HT-29 (cell line): ENCODE data around the gene LANCL2. TPM values are rescaled to one million over a fixed set of nuclear protein-coding genes. Genes with fewer than 3 reads are reported as not detected.
A peak's percentile ranks its signal among the peaks of the same experiment; 100 is the strongest.
"Not testable (repeated sequence)": the region's sequence is repeated elsewhere in the genome, so short reads cannot be mapped to it uniquely, and the experiment has no call there.

Experiments
- DNase-seq: peaks from one replicate; pipeline ENCODE4 v3.0.0-alpha.2; 2015; ENCODE audit warnings: low spot score
- total RNA-seq: library from RNA; depleted of rRNA; stranded (reverse); fragments of >200 nt; shearing (Covaris generic); gene quantifications from 2 replicates; pipeline ENCODE4 v1.2.3, GENCODE V29; 2014; rRNA removed

LANCL2 gene
- total RNA-seq = 14.3 and 19.9 TPM in 2 replicates

GRCh38 chr7:55365205-55365674 lies at the start of gene LANCL2:
Gene LANCL2, plus strand, starts transcription at chr7:55365337. Its CDS starts 689 bp downstream, at chr7:55366026.
- peak; percentile 74 for DNase-seq

- DNase-seq = no peak
Measured at GRCh38 chr7:55325371-55325792, 39.8 kb upstream of the LANCL2 start.

- DNase-seq = no peak
Measured at GRCh38 chr7:55326081-55326835, 38.9 kb upstream of the LANCL2 start.

- DNase-seq = no peak
Measured at GRCh38 chr7:55326945-55327626, 38.1 kb upstream of the LANCL2 start.

- DNase-seq = no peak
Measured at GRCh38 chr7:55335151-55335550, 30.0 kb upstream of the LANCL2 start.

DNA sequence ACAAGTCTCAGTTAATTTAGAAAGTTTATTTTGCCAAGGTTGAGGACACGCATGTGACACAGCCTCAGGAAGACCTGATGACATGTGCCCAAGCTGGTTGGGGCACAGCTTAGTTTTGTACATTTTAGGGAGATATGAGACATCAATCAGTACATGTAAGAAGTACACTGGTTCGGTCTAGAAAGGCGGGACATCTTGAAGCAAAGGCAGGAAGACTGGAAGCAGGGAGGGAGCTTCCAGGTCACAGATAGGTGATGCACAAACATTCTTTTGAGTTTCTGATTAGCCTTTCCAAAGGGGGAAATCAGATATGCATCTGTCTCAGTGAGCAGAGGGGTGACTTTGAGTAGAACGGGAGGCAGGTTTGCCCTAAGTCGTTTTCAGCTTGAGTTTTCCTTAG lies 29.4 kb upstream of the LANCL2 start:
- no peak for DNase-seq

- DNase-seq = no peak
Measured at GRCh38 chr7:55336540-55336939, 28.6 kb upstream of the LANCL2 start.

GRCh38 chr7:55339033-55340000 lies 25.8 kb upstream of the LANCL2 start:
- no peak for DNase-seq

GRCh38 chr7:55342216-55342871 lies 22.8 kb upstream of the LANCL2 start:
- no peak for DNase-seq

- no peak for DNase-seq
Measured at GRCh38 chr7:55343002-55343781, 21.9 kb upstream of the LANCL2 start.

GRCh38 chr7:55343860-55344606 lies 21.1 kb upstream of the LANCL2 start:
- DNase-seq = no peak

DNA sequence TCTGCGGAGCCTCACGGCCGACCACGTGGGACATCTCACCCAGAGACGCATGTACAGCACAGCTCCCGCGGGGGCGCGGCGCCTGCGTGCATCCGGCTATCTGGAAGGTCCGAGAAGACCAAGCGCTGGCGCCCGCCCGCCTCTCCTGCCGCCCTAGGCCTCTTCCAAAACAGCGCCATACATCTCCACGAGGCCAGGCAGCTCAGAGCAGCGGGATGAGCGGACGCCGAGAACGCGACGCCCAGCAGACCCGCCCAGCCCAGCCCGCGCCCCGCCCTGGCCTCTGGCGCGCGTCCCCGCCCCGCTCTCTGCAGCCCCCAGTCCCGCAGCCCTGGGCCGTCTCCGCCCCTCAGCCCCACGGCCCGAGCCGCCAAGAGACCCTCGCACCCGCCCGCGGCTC lies 20.3 kb upstream of the LANCL2 start:
- DNase-seq = no peak

DNA sequence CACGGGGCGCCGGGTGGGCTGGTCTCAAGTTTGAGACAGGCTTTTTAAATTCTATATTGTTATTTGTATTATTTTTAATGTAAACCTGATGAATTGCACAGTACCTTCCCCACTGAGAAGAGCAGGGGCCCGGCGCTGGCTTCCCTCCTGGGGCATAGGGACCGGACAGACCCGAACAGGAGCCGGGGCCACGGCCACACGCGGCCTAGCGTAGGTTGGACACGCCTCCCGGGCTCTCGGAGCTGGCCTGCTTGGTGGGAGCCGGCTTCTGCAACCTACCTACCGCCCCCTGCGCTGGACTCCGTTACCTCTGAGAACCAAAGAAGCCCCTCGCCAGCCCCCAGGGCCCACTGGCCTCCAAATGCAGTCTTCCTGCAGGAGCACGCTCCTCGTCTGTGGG lies 19.8 kb upstream of the LANCL2 start:
- DNase-seq = no peak

GRCh38 chr7:55348502-55348901 lies 16.6 kb upstream of the LANCL2 start:
- peak; percentile 31 for DNase-seq

DNA sequence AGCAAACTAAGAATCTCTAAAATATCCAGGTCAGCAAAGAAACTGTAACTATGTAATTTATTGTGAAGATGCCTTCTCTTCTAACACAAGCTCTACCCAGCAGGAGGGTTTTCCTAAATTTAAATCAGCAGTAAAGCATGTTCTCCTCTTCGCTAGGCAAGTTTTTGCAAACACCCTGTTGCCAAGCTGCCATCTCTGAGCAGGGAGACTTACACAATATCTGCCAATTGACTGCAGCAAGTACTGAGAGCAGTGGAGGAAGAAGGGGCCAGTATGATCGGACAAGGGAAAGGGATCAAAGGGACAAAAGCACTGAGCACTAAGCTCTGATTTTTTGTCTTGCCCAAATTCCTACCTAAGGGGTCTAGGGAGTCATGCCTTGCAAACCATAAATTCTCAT lies 16.0 kb upstream of the LANCL2 start:
- DNase-seq = no peak

DNA sequence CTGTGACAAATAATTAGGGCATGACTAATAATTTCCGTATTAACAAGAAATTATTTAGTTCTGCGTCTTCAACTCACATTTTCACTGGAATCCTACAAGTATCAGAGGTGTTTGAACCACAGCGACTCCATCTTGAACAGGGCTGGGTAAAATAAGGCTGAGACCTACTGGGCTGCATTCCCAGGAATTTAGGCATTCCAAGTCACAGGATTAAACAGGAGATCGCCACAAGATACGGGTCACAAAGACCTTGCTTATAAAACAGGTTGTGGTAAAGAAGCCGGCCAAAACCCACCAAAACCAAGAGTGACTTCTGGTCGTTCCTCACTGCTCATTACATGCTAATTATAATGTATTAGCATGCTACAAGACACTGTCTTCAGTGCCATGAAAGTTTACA lies 14.9 kb upstream of the LANCL2 start:
- no peak for DNase-seq

- DNase-seq = no peak
Measured at GRCh38 chr7:55351263-55351662, 13.9 kb upstream of the LANCL2 start.

GRCh38 chr7:55352947-55353273 lies 12.2 kb upstream of the LANCL2 start:
- DNase-seq = not testable (repeated sequence)

GRCh38 chr7:55360486-55360885 lies 4.7 kb upstream of the LANCL2 start:
- no peak for DNase-seq

GRCh38 chr7:55361560-55361959 lies 3.6 kb upstream of the LANCL2 start:
- no peak for DNase-seq
